Spleen (tissue), 7 donors: ENCODE data around the gene DAO.

Experiments used
- CTCF ChIP-seq, 11 experiments: fragments of 200-600 bp in 7 of 11; fragments of 450-650 bp in 4 of 11; sonication (generic) in 4 of 11; IDR thresholded peaks in 8 of 11; conservative IDR thresholded peaks in 3 of 11; 1 replicate in 7 of 11; 2 replicates in 4 of 11; pipeline versions ENCODE4 v1.4.0 to v1.8.0; 2016 to 2021; ENCODE audit warnings: antibody characterized with exemption in 11 of 11, inconsistent platforms in 4 of 11, mild to moderate bottlenecking in 1 of 11
- POLR2A ChIP-seq, 3 donors: fragments of 450-650 bp; IDR thresholded peaks; one replicate each; pipeline ENCODE4 v1.5.1; 2017; ENCODE audit warnings: antibody characterized with exemption in 3 of 3, mild to moderate bottlenecking in 1 of 3
- POLR2AphosphoS5 ChIP-seq, 3 donors: sonication (generic); formaldehyde crosslinking; IDR thresholded peaks; one replicate each; pipeline ENCODE4 v1.5.1; 2017; ENCODE audit warnings: antibody characterized with exemption in 3 of 3
- donor health status: DM: no; HTN: no; CAD: no; lungs with moderate emphysema.
- donor health status: DM: no; HTN: no; CAD: no.
- donor health status: DM: no; HTN: no; CAD: no.

- TF ChIP-seq CTCF (IDR thresholded peaks at IDR 0.05 in 8 of 11, conservative IDR thresholded peaks at IDR 0.05 in 3 of 11): no peak
- TF ChIP-seq POLR2A (IDR thresholded peaks at IDR 0.05): no peak
- peak in 1 of 3 donors; percentile 0 for TF ChIP-seq POLR2AphosphoS5 (IDR thresholded peaks at IDR 0.05)
Measured at GRCh38 chr12:108833757-108834472, 46.0 kb upstream of the DAO start.
